ENCODE data around the gene MTMR3. TPM values are rescaled to one million over a fixed set of nuclear protein-coding genes. Genes with fewer than 3 reads are reported as not detected.

Gene MTMR3
- total RNA-seq, 1 donor from 2014 or later = 30.3 TPM

- DNase-seq (ENCODE audit: low read depth) (no peak), FAIRE-seq (no peak)
- Histone ChIP-seq H3K27me3 (ENCODE audit: control insufficient read depth, insufficient read depth, low read length) (no peaks in the 10 kb centered on the region), H3K36me3 (ENCODE audit: control insufficient read depth, insufficient read depth, low read length) (no peaks in the 10 kb centered on the region), H3K4me3 (ENCODE audit: low read depth, low read length) (no peak overlapping the region)
- TF ChIP-seq CTCF (IDR thresholded peaks at IDR 0.05; ENCODE audit: insufficient read depth, low read length, severe bottlenecking) = no peak
These were observed 179.3 kb downstream of the MTMR3 start for GRCh38 chr22:30062259-30062658.

- Histone ChIP-seq H3K36me3 (ENCODE audit: control insufficient read depth, insufficient read depth, low read length) (no peaks in the 10 kb centered on the region), H3K4me3 (ENCODE audit: low read depth, low read length) (no peak overlapping the region), H3K27me3 (ENCODE audit: control insufficient read depth, insufficient read depth, low read length) (no peaks in the 10 kb centered on the region)
- DNase-seq (ENCODE audit: low read depth) = no peak
- FAIRE-seq = no peak
- no peak for TF ChIP-seq CTCF (IDR thresholded peaks at IDR 0.05; ENCODE audit: insufficient read depth, low read length, severe bottlenecking)
These were observed 180.0 kb downstream of the MTMR3 start for GRCh38 chr22:30062950-30063349.

- FAIRE-seq (no peak), DNase-seq (ENCODE audit: low read depth) (no peak)
- no peak for TF ChIP-seq CTCF (IDR thresholded peaks at IDR 0.05; ENCODE audit: insufficient read depth, low read length, severe bottlenecking)
- H3K36me3 ChIP-seq (ENCODE audit: control insufficient read depth, insufficient read depth, low read length) = no peaks in the 10 kb centered on the region
- H3K4me3 ChIP-seq (ENCODE audit: low read depth, low read length) = no peak overlapping the region
- no peaks in the 10 kb centered on the region for H3K27me3 ChIP-seq (ENCODE audit: control insufficient read depth, insufficient read depth, low read length)
These were observed 181.2 kb downstream of the MTMR3 start for GRCh38 chr22:30064172-30064571.

- no peak overlapping the region for H3K4me3 ChIP-seq (ENCODE audit: low read depth, low read length)
- FAIRE-seq = no peak
- TF ChIP-seq CTCF (IDR thresholded peaks at IDR 0.05; ENCODE audit: insufficient read depth, low read length, severe bottlenecking) = no peak
- peaks cover 4% of the 10 kb centered on the region for H3K27me3 ChIP-seq (ENCODE audit: control insufficient read depth, insufficient read depth, low read length)
- DNase-seq (ENCODE audit: low read depth) = peak; percentile 15
- no peaks in the 10 kb centered on the region for H3K36me3 ChIP-seq (ENCODE audit: control insufficient read depth, insufficient read depth, low read length)
These were observed 190.8 kb downstream of the MTMR3 start for GRCh38 chr22:30073743-30074142.

GRCh38 chr22:30074147-30074546 is 191.2 kb downstream of the MTMR3 start:
- H3K36me3 ChIP-seq (ENCODE audit: control insufficient read depth, insufficient read depth, low read length) = no peaks in the 10 kb centered on the region
- H3K4me3 ChIP-seq (ENCODE audit: low read depth, low read length) = no peak overlapping the region
- no peak for TF ChIP-seq CTCF (IDR thresholded peaks at IDR 0.05; ENCODE audit: insufficient read depth, low read length, severe bottlenecking)
- FAIRE-seq (no peak), DNase-seq (ENCODE audit: low read depth) (no peak)
- H3K27me3 ChIP-seq (ENCODE audit: control insufficient read depth, insufficient read depth, low read length) = peaks cover 4% of the 10 kb centered on the region

- H3K36me3 ChIP-seq (ENCODE audit: control insufficient read depth, insufficient read depth, low read length) = no peaks in the 10 kb centered on the region
- FAIRE-seq (no peak), DNase-seq (ENCODE audit: low read depth) (no peak)
- H3K4me3 ChIP-seq (ENCODE audit: low read depth, low read length) = no peak overlapping the region
- TF ChIP-seq CTCF (IDR thresholded peaks at IDR 0.05; ENCODE audit: insufficient read depth, low read length, severe bottlenecking) = no peak
- peaks cover 4% of the 10 kb centered on the region for H3K27me3 ChIP-seq (ENCODE audit: control insufficient read depth, insufficient read depth, low read length)
These were observed 192.0 kb downstream of the MTMR3 start for GRCh38 chr22:30074994-30075393.
